Cardiac muscle cell (in vitro differentiated cells and primary cell): ENCODE results near the gene LEPROT. TPM values are rescaled to one million over a fixed set of nuclear protein-coding genes. Genes with fewer than 3 reads are reported as not detected.

Experiments used
- DNase-seq, 2 donors: peaks; one replicate each; pipeline versions ENCODE4 v3.0.0 to v3.0.0-alpha.2; 2010 to 2017; ENCODE audit warnings: low read depth in 1 of 2, low spot score in 1 of 2
- H3K27ac ChIP-seq: fragments of 200-600 bp; sonication (generic); 2 replicates; pipeline ENCODE4 v1.5.1; 2016
- H3K27me3 ChIP-seq: fragments of 200-600 bp; sonication (generic); 2 replicates; pipeline ENCODE4 v1.6.0; 2016; ENCODE audit warnings: control low read depth
- H3K36me3 ChIP-seq: fragments of 200-600 bp; sonication (generic); 2 replicates; pipeline ENCODE4 v1.5.1; 2016; ENCODE audit warnings: control low read depth
- H3K4me1 ChIP-seq: fragments of 200-600 bp; sonication (generic); 2 replicates; pipeline ENCODE4 v1.8.1; 2017; ENCODE audit warnings: low read depth, mild to moderate bottlenecking, mixed run types
- H3K4me3 ChIP-seq: fragments of 200-600 bp; sonication (generic); 2 replicates; pipeline ENCODE4 v1.5.1; 2016; ENCODE audit warnings: mild to moderate bottlenecking
- H3K9me3 ChIP-seq: fragments of 200-600 bp; sonication (generic); 2 replicates; pipeline ENCODE4 v1.5.1; 2017; ENCODE audit warnings: low read depth, mild to moderate bottlenecking, control low read depth
- CTCF ChIP-seq: IDR thresholded peaks from 2 replicates; pipeline ENCODE4 v1.5.1; 2012; ENCODE audit warnings: low read depth, mild to moderate bottlenecking, low read length
- polyA plus RNA-seq: library from polyadenylated mRNA; unstranded; fragments of >200 nt; fragmentation: Nextera tagmentation; extraction: Ambion mirVana; gene quantifications from 2 replicates; pipeline ENCODE4 v1.2.1, GENCODE V29; 2016
- total RNA-seq: library from RNA; depleted of rRNA; stranded (reverse); fragments of >200 nt; gene quantifications from 2 replicates; pipeline ENCODE4 v1.2.3, GENCODE V29; 2016

Gene LEPROT
- total and polyA plus RNA-seq, 2 experiments from 2014 or later = 43.3 to 57.7 TPM

GRCh38 chr1:65404941-65405340 lies 15.5 kb upstream of the LEPROT start:
- no peak for TF ChIP-seq CTCF
- Histone ChIP-seq H3K4me1 (no peaks in the 10 kb centered on the region), H3K36me3 (peaks cover 73% of the 10 kb centered on the region), H3K27me3 (no peaks in the 10 kb centered on the region), H3K9me3 (no peaks in the 10 kb centered on the region), H3K4me3 (no peak overlapping the region), H3K27ac (no peak overlapping the region)
- DNase-seq = no peak

GRCh38 chr1:65407877-65408276 lies 12.6 kb upstream of the LEPROT start:
- DNase-seq = no peak
- no peak overlapping the region for H3K27ac ChIP-seq
- no peaks in the 10 kb centered on the region for H3K27me3 ChIP-seq
- no peaks in the 10 kb centered on the region for H3K9me3 ChIP-seq
- H3K36me3 ChIP-seq = peaks cover 72% of the 10 kb centered on the region
- TF ChIP-seq CTCF = no peak
- no peaks in the 10 kb centered on the region for H3K4me1 ChIP-seq
- no peak overlapping the region for H3K4me3 ChIP-seq

- no peak for DNase-seq
These were observed 11.2 kb upstream of the LEPROT start for GRCh38 chr1:65409314-65409713.

GRCh38 chr1:65409816-65410326 lies 10.6 kb upstream of the LEPROT start:
- H3K27me3 ChIP-seq = no peaks in the 10 kb centered on the region
- no peak overlapping the region for H3K4me3 ChIP-seq
- H3K36me3 ChIP-seq = peaks cover 64% of the 10 kb centered on the region
- no peak for DNase-seq
- H3K27ac ChIP-seq = no peak overlapping the region
- H3K4me1 ChIP-seq = no peaks in the 10 kb centered on the region
- H3K9me3 ChIP-seq = no peaks in the 10 kb centered on the region
- no peak for TF ChIP-seq CTCF

More at GRCh38 chr1:65409314-65409713, 11.2 kb upstream of the LEPROT start:
- Histone ChIP-seq H3K9me3 (no peaks in the 10 kb centered on the region), H3K27me3 (no peaks in the 10 kb centered on the region), H3K4me3 (no peak overlapping the region), H3K27ac (no peak overlapping the region), H3K36me3 (peaks cover 66% of the 10 kb centered on the region), H3K4me1 (no peaks in the 10 kb centered on the region)
- TF ChIP-seq CTCF = no peak

- TF ChIP-seq CTCF = no peak
- H3K27ac ChIP-seq = no peak overlapping the region
- no peaks in the 10 kb centered on the region for H3K4me1 ChIP-seq
- peaks cover 44% of the 10 kb centered on the region for H3K36me3 ChIP-seq
- H3K27me3 ChIP-seq = no peaks in the 10 kb centered on the region
- no peak overlapping the region for H3K4me3 ChIP-seq
- DNase-seq = no peak
- H3K9me3 ChIP-seq = no peaks in the 10 kb centered on the region
These were observed 8.0 kb upstream of the LEPROT start for GRCh38 chr1:65412256-65412983.
